ENCODE measurements around the gene PRR29.

Gene PRR29

DNA sequence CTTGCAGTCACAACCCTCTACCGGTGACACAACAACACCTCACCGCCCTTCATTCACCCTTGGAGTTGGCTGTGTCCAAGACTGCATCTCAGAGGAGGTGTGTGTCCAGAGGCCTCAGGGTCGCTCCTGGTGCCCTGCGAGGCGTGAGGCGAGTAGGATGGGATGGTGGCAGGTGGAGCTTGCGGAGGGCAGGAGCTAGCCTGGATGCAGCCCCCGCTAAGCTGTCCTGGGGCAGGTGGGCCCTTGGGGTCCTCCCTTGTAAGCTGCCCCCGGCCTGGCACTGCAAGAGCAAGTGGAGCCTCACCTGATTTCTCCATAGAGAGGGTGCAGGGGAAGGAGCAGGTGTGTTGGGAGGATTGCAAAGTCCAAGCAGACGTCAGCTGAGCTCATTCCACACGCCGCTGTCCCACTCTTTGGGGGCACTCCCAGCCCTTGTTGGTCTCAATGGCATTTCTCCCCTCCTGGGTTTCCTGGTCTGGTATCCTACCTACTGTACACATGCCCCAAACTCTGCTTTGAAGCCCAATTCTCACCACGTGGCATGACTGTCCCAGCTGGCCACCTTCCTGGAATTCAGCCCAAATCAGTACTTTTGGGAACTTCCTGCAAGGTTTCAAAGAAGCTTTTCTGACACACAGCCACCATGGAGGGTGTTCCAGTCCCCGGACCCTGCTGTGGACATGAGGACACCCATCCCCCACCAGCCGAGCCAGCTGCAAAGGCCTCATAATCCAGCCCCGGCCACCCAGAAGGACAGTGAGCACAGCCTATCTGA lies 40.4 kb downstream of the PRR29 start:
- Histone ChIP-seq H3K4me1 (ENCODE audit: control insufficient read depth, insufficient read depth, low read length) (no peaks in the 10 kb centered on the region), H3K27me3 (ENCODE audit: control insufficient read depth, insufficient read depth, low read length) (no peaks in the 10 kb centered on the region), H3K9me3 (ENCODE audit: control insufficient read depth, insufficient read depth, low read depth, low read length) (no peaks in the 10 kb centered on the region), H3K36me3 (ENCODE audit: control insufficient read depth, insufficient read depth, low read length) (peaks cover 2% of the 10 kb centered on the region), H3K27ac (ENCODE audit: low read depth, low read length) (no peak overlapping the region), H3K4me3 (ENCODE audit: low read depth, low read length) (no peak overlapping the region), H3K9ac (ENCODE audit: low read length) (no peak overlapping the region)

DNA sequence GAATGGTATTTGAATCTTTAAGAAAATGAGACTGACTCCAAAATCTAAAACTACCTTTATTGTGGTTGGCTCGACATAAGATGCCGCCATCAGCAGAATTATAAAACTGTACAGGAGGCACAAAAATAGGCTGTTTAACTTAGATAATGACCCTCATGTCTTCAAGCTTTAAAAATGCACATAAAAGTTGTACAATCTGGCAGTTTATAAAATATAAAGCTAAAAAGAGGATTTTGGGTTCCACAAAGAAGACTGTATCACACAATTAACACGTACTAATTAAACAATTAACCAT lies 40.9 kb downstream of the PRR29 start:
- peaks cover 4% of the 10 kb centered on the region for H3K36me3 ChIP-seq (ENCODE audit: control insufficient read depth, insufficient read depth, low read length)
- no peak overlapping the region for H3K9ac ChIP-seq (ENCODE audit: low read length)
- H3K27ac ChIP-seq (ENCODE audit: low read depth, low read length), result no peak overlapping the region
- no peaks in the 10 kb centered on the region for H3K9me3 ChIP-seq (ENCODE audit: control insufficient read depth, insufficient read depth, low read depth, low read length)
- no peak overlapping the region for H3K4me3 ChIP-seq (ENCODE audit: low read depth, low read length)
- H3K4me1 ChIP-seq (ENCODE audit: control insufficient read depth, insufficient read depth, low read length), result no peaks in the 10 kb centered on the region
- no peaks in the 10 kb centered on the region for H3K27me3 ChIP-seq (ENCODE audit: control insufficient read depth, insufficient read depth, low read length)

DNA sequence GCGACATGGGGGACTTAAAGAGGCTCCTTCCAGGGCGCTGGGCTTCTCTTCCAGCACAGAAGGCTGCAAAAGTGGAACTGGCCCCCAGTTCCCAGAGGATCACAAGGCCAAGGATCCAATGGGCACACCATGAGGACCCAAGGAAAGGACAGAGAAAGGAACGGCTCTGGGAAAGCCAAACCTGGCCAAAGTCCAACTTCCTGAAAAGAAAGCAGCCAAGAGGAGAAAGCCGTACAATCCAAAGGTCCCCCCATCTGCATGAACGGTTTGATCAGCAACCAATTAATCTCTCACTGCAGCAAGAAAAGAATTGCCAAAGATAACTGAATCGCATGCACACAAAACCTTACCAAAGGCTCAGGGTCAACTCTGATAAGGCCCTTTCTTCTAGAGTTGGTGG lies 42.1 kb downstream of the PRR29 start:
- no peak overlapping the region for H3K9ac ChIP-seq (ENCODE audit: low read length)
- H3K4me3 ChIP-seq (ENCODE audit: low read depth, low read length), result no peak overlapping the region
- H3K4me1 ChIP-seq (ENCODE audit: control insufficient read depth, insufficient read depth, low read length), result no peaks in the 10 kb centered on the region
- H3K27ac ChIP-seq (ENCODE audit: low read depth, low read length), result no peak overlapping the region
- H3K27me3 ChIP-seq (ENCODE audit: control insufficient read depth, insufficient read depth, low read length), result no peaks in the 10 kb centered on the region
- no peaks in the 10 kb centered on the region for H3K9me3 ChIP-seq (ENCODE audit: control insufficient read depth, insufficient read depth, low read depth, low read length)
- peaks cover 8% of the 10 kb centered on the region for H3K36me3 ChIP-seq (ENCODE audit: control insufficient read depth, insufficient read depth, low read length)

DNA sequence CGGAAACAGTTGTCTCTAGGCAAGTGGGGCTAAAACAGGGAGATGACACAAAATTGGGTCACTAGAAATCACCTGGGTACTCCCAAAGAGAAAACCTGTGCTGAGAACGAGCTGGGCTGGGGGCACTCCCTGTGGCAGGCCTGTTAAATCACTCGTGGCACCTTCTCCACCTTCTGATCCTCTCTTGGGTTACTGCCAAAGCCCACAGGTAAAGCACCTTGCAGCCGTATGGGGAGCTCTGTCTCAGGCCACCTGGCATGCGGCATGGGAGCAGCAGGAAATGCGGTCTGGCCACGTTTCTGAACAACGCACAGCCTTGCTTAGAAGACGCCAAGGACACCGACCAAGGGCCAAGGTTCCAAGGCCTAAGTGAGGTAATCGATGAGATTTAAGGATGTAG lies 43.8 kb downstream of the PRR29 start:
- Histone ChIP-seq H3K9me3 (ENCODE audit: control insufficient read depth, insufficient read depth, low read depth, low read length) (no peaks in the 10 kb centered on the region), H3K9ac (ENCODE audit: low read length) (no peak overlapping the region), H3K27ac (ENCODE audit: low read depth, low read length) (no peak overlapping the region), H3K4me1 (ENCODE audit: control insufficient read depth, insufficient read depth, low read length) (no peaks in the 10 kb centered on the region), H3K4me3 (ENCODE audit: low read depth, low read length) (no peak overlapping the region), H3K36me3 (ENCODE audit: control insufficient read depth, insufficient read depth, low read length) (peaks cover 12% of the 10 kb centered on the region), H3K27me3 (ENCODE audit: control insufficient read depth, insufficient read depth, low read length) (no peaks in the 10 kb centered on the region)

DNA sequence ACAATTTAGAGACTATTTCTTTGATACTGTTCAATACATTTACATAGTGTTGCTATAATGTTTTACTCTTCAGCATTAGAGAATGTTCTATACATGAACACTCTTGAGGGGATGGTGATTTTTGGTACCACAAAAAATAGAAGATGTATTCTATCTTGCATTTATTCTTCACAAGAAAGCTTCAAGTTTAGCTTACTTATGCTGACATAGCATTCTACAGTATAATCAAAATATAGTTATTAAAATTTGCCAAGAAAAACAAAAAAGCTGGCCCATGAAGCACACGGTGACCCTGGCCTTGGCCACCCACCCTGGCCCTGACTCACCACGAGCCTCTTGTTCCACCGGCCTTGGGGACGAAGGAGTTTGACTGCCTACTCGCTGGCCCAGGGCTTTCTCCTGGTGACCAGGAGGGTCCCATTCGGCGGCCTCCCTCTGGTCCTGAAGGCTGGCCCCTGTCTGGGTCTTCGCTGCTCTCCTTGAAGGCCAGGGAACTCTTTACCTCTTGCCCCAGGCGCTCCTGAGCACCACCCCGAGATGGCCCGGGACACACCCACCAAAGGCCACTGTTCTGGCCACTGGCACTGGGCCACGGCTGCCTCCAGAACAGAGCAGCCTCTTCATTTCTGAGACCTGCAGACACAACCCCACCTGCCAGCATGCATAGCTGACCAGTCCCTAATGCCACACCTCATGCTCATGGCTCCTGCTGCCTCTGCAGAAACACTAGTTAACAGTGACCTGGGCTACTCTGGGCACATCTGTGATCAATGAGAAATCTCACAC lies 44.7 kb downstream of the PRR29 start:
- Histone ChIP-seq H3K4me1 (ENCODE audit: control insufficient read depth, insufficient read depth, low read length) (no peaks in the 10 kb centered on the region), H3K27ac (ENCODE audit: low read depth, low read length) (no peak overlapping the region), H3K9ac (ENCODE audit: low read length) (no peak overlapping the region), H3K4me3 (ENCODE audit: low read depth, low read length) (no peak overlapping the region), H3K27me3 (ENCODE audit: control insufficient read depth, insufficient read depth, low read length) (no peaks in the 10 kb centered on the region), H3K9me3 (ENCODE audit: control insufficient read depth, insufficient read depth, low read depth, low read length) (no peaks in the 10 kb centered on the region), H3K36me3 (ENCODE audit: control insufficient read depth, insufficient read depth, low read length) (peaks cover 12% of the 10 kb centered on the region)

DNA sequence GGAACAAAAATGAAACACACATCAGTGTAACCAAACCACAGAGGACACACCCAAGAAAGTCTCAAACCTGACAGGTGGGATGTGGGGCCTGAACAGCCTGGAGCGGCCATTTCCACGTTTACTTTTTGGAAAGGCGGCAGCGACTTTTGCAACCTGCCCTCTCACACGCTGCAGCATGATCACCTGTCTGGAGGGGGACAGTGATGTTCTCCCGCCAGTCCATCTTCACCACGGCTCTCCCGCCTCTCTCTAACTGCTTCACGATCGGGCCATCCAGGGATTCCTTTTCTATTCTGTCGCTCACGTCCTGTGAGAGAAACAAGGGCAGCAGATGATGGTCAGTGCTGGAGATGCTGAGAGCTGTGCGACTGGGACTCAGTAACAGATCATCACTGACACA lies 47.0 kb downstream of the PRR29 start:
- no peaks in the 10 kb centered on the region for H3K4me1 ChIP-seq (ENCODE audit: control insufficient read depth, insufficient read depth, low read length)
- H3K9me3 ChIP-seq (ENCODE audit: control insufficient read depth, insufficient read depth, low read depth, low read length), result no peaks in the 10 kb centered on the region
- no peak overlapping the region for H3K4me3 ChIP-seq (ENCODE audit: low read depth, low read length)
- H3K9ac ChIP-seq (ENCODE audit: low read length), result no peak overlapping the region
- peaks cover 12% of the 10 kb centered on the region for H3K36me3 ChIP-seq (ENCODE audit: control insufficient read depth, insufficient read depth, low read length)
- no peak overlapping the region for H3K27ac ChIP-seq (ENCODE audit: low read depth, low read length)
- H3K27me3 ChIP-seq (ENCODE audit: control insufficient read depth, insufficient read depth, low read length), result no peaks in the 10 kb centered on the region

DNA sequence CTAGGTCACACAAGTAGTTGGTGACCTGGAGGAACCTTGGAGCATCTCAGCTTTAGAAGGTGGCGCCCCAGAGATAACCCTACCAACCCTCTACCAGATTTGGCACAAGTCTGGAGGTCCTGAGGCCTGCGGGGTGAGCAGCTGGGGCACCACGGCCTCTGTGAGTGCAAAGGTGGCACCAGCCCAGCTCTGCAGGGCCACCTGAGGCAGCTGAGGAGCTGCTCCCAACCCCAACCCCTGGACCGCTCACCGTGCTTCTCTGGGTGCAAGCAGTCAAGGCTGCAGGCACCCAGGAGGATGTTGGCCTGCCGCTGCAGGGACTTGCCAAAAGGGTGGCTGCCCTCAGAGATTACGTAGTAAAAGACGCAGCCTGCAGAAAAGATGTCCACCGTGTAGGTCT lies 50.7 kb downstream of the PRR29 start:
- peaks cover 22% of the 10 kb centered on the region for H3K36me3 ChIP-seq (ENCODE audit: control insufficient read depth, insufficient read depth, low read length)
- H3K9me3 ChIP-seq (ENCODE audit: control insufficient read depth, insufficient read depth, low read depth, low read length), result no peaks in the 10 kb centered on the region
- no peaks in the 10 kb centered on the region for H3K4me1 ChIP-seq (ENCODE audit: control insufficient read depth, insufficient read depth, low read length)
- no peaks in the 10 kb centered on the region for H3K27me3 ChIP-seq (ENCODE audit: control insufficient read depth, insufficient read depth, low read length)
- no peak overlapping the region for H3K27ac ChIP-seq (ENCODE audit: low read depth, low read length)
- H3K4me3 ChIP-seq (ENCODE audit: low read depth, low read length), result no peak overlapping the region
- no peak overlapping the region for H3K9ac ChIP-seq (ENCODE audit: low read length)

DNA sequence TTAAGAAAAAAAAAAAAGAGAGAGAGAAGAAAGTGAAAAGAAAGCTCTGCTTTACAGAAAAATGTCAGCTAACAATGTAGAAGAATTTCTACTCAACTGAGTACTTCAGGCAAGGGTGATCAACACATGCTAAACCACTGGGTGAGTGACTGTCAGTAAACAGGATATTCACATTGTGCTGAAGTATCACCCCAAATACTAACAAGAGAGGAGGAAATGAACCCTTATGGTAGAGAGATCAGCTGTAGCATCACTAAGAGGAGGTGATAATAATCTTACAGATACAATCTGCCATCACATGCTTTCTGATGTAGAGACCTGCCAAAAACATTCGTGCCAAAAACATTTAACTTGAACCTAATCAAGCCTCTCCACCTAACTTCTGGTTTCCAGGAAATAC lies 53.0 kb downstream of the PRR29 start:
- peaks cover 8% of the 10 kb centered on the region for H3K4me1 ChIP-seq (ENCODE audit: control insufficient read depth, insufficient read depth, low read length)
- H3K27ac ChIP-seq (ENCODE audit: low read depth, low read length), result no peak overlapping the region
- H3K9ac ChIP-seq (ENCODE audit: low read length), result no peak overlapping the region
- peaks cover 20% of the 10 kb centered on the region for H3K36me3 ChIP-seq (ENCODE audit: control insufficient read depth, insufficient read depth, low read length)
- no peaks in the 10 kb centered on the region for H3K27me3 ChIP-seq (ENCODE audit: control insufficient read depth, insufficient read depth, low read length)
- H3K4me3 ChIP-seq (ENCODE audit: low read depth, low read length), result no peak overlapping the region
- no peaks in the 10 kb centered on the region for H3K9me3 ChIP-seq (ENCODE audit: control insufficient read depth, insufficient read depth, low read depth, low read length)

DNA sequence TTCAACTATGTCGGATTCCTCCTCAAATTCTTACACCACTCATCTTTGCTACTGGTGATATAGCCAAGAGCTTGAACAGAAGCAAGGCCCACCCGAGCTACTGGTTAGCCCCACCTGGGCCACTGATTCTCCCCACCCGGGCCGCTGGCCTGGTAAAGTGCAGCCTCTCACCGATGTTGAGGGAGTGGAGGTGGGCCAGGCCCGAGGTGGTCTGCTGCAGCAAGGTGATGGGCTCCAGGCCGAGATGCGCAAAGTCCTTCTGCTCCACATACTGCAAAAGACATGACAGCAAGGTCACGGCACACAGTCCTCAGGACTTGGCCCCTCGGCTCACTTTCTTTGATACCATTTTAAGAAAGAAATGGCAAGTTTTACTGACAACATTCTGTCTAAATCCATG lies 55.0 kb downstream of the PRR29 start:
- no peak overlapping the region for H3K27ac ChIP-seq (ENCODE audit: low read depth, low read length)
- peaks cover 17% of the 10 kb centered on the region for H3K4me1 ChIP-seq (ENCODE audit: control insufficient read depth, insufficient read depth, low read length)
- H3K9ac ChIP-seq (ENCODE audit: low read length), result no peak overlapping the region
- H3K4me3 ChIP-seq (ENCODE audit: low read depth, low read length), result no peak overlapping the region
- peaks cover 17% of the 10 kb centered on the region for H3K36me3 ChIP-seq (ENCODE audit: control insufficient read depth, insufficient read depth, low read length)
- H3K9me3 ChIP-seq (ENCODE audit: control insufficient read depth, insufficient read depth, low read depth, low read length), result no peaks in the 10 kb centered on the region
- no peaks in the 10 kb centered on the region for H3K27me3 ChIP-seq (ENCODE audit: control insufficient read depth, insufficient read depth, low read length)

All from HUES6 (cell line).